Fibroblast of lung (primary cell): ENCODE data around the gene C1orf167. TPM values are rescaled to one million over a fixed set of nuclear protein-coding genes. Genes with fewer than 3 reads are reported as not detected.

Experiments used
- DNase-seq, 2 donors: peaks; one replicate each; pipeline versions ENCODE4 v3.0.0 to v3.0.0-alpha.2; 2010; ENCODE audit warnings: low read depth in 2 of 2
- H2AFZ ChIP-seq: 2 replicates; pipeline ENCODE4 v1.5.1; 2012; ENCODE audit warnings: low read length, control low read depth, inconsistent platforms
- H3K27ac ChIP-seq: 2 replicates; pipeline ENCODE4 v1.5.1; 2011; ENCODE audit warnings: low read length, control low read depth; ENCODE audit not compliant: insufficient read depth
- H3K27me3 ChIP-seq: 2 replicates; pipeline ENCODE4 v1.5.1; 2011; ENCODE audit warnings: mild to moderate bottlenecking, low read length; ENCODE audit not compliant: control insufficient read depth, insufficient read depth
- H3K36me3 ChIP-seq: 2 replicates; pipeline ENCODE4 v1.5.1; 2011; ENCODE audit warnings: low read length; ENCODE audit not compliant: control insufficient read depth, insufficient read depth
- H3K4me1 ChIP-seq: 2 replicates; pipeline ENCODE4 v1.5.1; 2011; ENCODE audit warnings: low read length; ENCODE audit not compliant: control insufficient read depth, insufficient read depth; ENCODE audit errors: extremely low read depth
- H3K4me2 ChIP-seq: 2 replicates; pipeline ENCODE4 v1.5.1; 2011; ENCODE audit warnings: low read length, control low read depth; ENCODE audit not compliant: insufficient read depth; ENCODE audit errors: extremely low read depth
- H3K4me3 ChIP-seq, 4 experiments: fragments of 200-600 bp in 1 of 4; sonication (generic) in 1 of 4; replicated peaks in 1 of 4; 2 replicates each; pipeline ENCODE4 v1.5.1; 2011 to 2016; ENCODE audit warnings: low read length in 4 of 4, low read depth in 3 of 4, mild to moderate bottlenecking in 3 of 4, control low read depth in 2 of 4, inconsistent platforms in 1 of 4, mixed read lengths in 1 of 4; ENCODE audit not compliant: insufficient read depth in 1 of 4; ENCODE audit errors: control extremely low read depth in 1 of 4
- H3K79me2 ChIP-seq: 2 replicates; pipeline ENCODE4 v1.5.1; 2012; ENCODE audit warnings: mild to moderate bottlenecking, low read length, inconsistent platforms; ENCODE audit not compliant: control insufficient read depth, insufficient read depth
- H3K9ac ChIP-seq: 2 replicates; pipeline ENCODE4 v1.5.1; 2011; ENCODE audit warnings: mild to moderate bottlenecking, low read length, control low read depth; ENCODE audit not compliant: insufficient read depth
- H3K9me3 ChIP-seq: 2 replicates; pipeline ENCODE4 v1.5.1; 2012; ENCODE audit warnings: low read depth, low read length; ENCODE audit not compliant: control insufficient read depth, insufficient read depth
- H4K20me1 ChIP-seq: 2 replicates; pipeline ENCODE4 v1.5.1; 2011; ENCODE audit warnings: low read length; ENCODE audit not compliant: control insufficient read depth, insufficient read depth; ENCODE audit errors: extremely low read depth
- EZH2 ChIP-seq: IDR thresholded peaks from 2 replicates; pipeline ENCODE4 v1.5.1; 2012; ENCODE audit warnings: low read length, control low read depth, mild to moderate bottlenecking; ENCODE audit errors: missing control alignments
- polyA plus RNA-seq, 2 donors: library from polyadenylated mRNA; depleted of rRNA in 1 of 2; stranded (reverse) in 1 of 2; unstranded in 1 of 2; fragments of >200 nt; gene quantifications; 2 replicates each; pipeline ENCODE4 v1.2.1, GENCODE V29; 2011 to 2012; ENCODE audit warnings: missing spikeins in 1 of 2
- total RNA-seq: library from RNA; depleted of rRNA; stranded (reverse); fragments of >200 nt; gene quantifications from 2 replicates; pipeline ENCODE4 v1.2.1, GENCODE V29; 2014
- TF ChIP-seq, protein P1 (sequence below), 2 donors: IDR thresholded peaks in 1 of 2; conservative IDR thresholded peaks in 1 of 2; 1 replicate in 1 of 2; 2 replicates in 1 of 2; pipeline ENCODE4 v1.5.1; 2011 to 2012; ENCODE audit warnings: low read length in 2 of 2, control low read depth in 1 of 2, inconsistent platforms in 1 of 2, low read depth in 1 of 2, mild to moderate bottlenecking in 1 of 2

C1orf167 gene
- total and polyA plus RNA-seq, 2 donors (not counting 1 experiment from before 2014, with no cell fraction given): 0.39 to 0.99 TPM

DNA sequence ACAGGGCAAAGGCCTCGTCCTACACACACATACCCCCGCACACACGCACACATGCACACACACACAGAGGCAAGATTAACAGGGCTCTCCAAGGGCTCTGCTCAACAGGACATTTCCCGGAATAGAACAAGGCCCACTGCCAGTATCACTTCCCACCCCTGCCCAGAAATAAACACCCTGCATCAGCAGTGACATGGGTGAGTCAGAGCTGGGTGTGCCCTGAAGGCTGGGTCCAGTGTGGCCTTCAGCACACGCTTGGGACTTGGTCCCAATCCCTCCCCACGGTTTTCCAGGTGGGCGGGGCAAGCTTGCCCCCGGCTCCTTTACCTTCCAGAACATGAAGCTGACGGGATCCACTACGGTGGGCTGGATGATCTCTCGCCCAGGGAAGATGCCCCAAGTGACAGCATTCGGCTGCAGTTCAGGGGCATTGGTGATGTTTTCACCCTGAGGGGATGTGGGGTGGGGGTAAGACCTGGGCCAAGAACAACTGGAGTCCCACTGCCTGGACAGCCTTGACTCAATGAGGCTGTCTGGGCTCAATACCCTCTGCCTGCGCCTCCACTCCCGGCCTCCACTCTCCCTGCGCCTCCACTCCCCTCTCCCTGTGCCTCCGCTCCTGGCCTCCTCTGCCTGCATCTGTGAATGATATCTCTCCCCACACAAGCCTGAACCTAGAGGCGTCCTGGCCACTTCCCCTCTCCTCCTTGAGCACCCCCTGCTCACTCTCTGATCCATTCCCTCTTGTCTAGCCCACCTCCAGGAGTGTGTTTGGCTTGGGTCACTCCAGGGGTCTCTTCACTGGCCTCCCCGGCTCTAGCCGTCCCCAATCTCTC is 29.1 kb downstream of the C1orf167 start:
- peak overlapping the region; percentile 76 for H3K4me2 ChIP-seq
- no peaks in the 10 kb centered on the region for H3K9me3 ChIP-seq
- peaks cover 38% of the 10 kb centered on the region for H3K4me1 ChIP-seq
- peak; percentile 92 to 97 for DNase-seq
- TF ChIP-seq, protein P1, sequence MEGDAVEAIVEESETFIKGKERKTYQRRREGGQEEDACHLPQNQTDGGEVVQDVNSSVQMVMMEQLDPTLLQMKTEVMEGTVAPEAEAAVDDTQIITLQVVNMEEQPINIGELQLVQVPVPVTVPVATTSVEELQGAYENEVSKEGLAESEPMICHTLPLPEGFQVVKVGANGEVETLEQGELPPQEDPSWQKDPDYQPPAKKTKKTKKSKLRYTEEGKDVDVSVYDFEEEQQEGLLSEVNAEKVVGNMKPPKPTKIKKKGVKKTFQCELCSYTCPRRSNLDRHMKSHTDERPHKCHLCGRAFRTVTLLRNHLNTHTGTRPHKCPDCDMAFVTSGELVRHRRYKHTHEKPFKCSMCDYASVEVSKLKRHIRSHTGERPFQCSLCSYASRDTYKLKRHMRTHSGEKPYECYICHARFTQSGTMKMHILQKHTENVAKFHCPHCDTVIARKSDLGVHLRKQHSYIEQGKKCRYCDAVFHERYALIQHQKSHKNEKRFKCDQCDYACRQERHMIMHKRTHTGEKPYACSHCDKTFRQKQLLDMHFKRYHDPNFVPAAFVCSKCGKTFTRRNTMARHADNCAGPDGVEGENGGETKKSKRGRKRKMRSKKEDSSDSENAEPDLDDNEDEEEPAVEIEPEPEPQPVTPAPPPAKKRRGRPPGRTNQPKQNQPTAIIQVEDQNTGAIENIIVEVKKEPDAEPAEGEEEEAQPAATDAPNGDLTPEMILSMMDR (conservative IDR thresholded peaks at IDR 0.05 in 1 of 2, IDR thresholded peaks at IDR 0.05 in 1 of 2; ENCODE audit: low read depth in 1 of 2, low read length in 2 of 2): no peak
- TF ChIP-seq EZH2: no peak
- peak overlapping the region in 1 of 4 experiments; percentile 25 for H3K4me3 ChIP-seq
- H4K20me1 ChIP-seq: no peaks in the 10 kb centered on the region
- peak overlapping the region; percentile 96 for H3K27ac ChIP-seq
- peak overlapping the region; percentile 65 for H3K9ac ChIP-seq
- no peaks in the 10 kb centered on the region for H3K79me2 ChIP-seq
- H3K27me3 ChIP-seq: no peaks in the 10 kb centered on the region
- H2AFZ ChIP-seq: no peak overlapping the region
- H3K36me3 ChIP-seq: peaks cover 48% of the 10 kb centered on the region

DNA sequence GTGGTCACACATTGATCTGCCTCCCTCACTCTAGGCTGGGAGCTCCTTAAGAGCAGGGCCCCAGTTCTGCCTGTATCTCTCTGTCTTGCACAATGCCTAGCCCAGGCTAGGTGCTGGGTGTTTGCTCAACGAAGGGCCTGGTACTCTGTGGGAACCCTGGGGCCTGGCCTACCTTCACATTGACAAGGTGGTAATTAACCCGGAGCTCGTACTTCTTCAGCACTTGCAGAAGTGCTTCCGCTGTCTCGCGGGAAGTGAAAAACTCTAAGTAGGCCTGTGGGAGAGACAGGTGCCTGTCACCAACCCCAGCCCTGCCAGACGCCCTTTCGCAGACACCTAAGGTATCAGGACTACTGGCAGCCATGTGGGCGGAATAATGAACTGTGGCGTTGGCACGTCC is 30.1 kb downstream of the C1orf167 start:
- Histone ChIP-seq H3K79me2 (no peaks in the 10 kb centered on the region), H4K20me1 (no peaks in the 10 kb centered on the region), H3K27me3 (no peaks in the 10 kb centered on the region), H3K9me3 (no peaks in the 10 kb centered on the region), H3K9ac (no peak overlapping the region), H3K36me3 (peaks cover 50% of the 10 kb centered on the region), H3K4me1 (peaks cover 44% of the 10 kb centered on the region), H3K27ac (peak overlapping the region; percentile 96), H3K4me3 (no peak overlapping the region), H2AFZ (no peak overlapping the region), H3K4me2 (no peak overlapping the region)
- no peak for DNase-seq
- no peak for TF ChIP-seq EZH2
- TF ChIP-seq, protein P1 (conservative IDR thresholded peaks at IDR 0.05 in 1 of 2, IDR thresholded peaks at IDR 0.05 in 1 of 2; ENCODE audit: low read depth in 1 of 2, low read length in 2 of 2): no peak

DNA sequence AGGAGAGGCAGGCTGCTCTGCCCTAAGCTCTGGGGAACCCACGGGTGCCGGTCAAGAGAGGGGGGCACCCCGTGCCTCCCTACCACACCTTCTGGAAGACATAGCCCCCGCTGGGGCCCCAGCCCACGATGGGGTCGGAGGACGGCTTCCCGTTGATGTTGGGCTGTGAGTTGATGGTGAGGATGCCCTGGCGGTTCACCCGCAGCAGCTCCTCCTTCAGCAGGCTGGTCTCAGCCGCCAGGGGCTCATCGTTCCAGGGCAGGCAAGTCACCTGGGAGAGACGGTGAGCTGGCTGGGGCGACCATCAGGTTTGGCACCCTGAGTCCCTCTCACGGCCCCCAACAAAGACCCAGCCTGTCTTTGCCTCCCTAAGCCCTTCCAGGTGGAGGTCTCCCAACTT is 31.8 kb downstream of the C1orf167 start:
- Histone ChIP-seq H3K9me3 (no peaks in the 10 kb centered on the region), H3K4me1 (peaks cover 34% of the 10 kb centered on the region), H2AFZ (no peak overlapping the region), H3K4me3 (no peak overlapping the region), H3K27ac (no peak overlapping the region), H3K36me3 (peaks cover 44% of the 10 kb centered on the region), H3K9ac (no peak overlapping the region), H3K27me3 (no peaks in the 10 kb centered on the region), H3K4me2 (no peak overlapping the region), H3K79me2 (no peaks in the 10 kb centered on the region), H4K20me1 (no peaks in the 10 kb centered on the region)
- TF ChIP-seq, protein P1 (conservative IDR thresholded peaks at IDR 0.05 in 1 of 2, IDR thresholded peaks at IDR 0.05 in 1 of 2; ENCODE audit: low read depth in 1 of 2, low read length in 2 of 2): no peak
- TF ChIP-seq EZH2: no peak
- DNase-seq: no peak
